Upper lobe of left lung (tissue), 4 donors: ENCODE data around the gene AHI1.

Experiments
- CTCF ChIP-seq, 6 experiments: fragments of 450-650 bp in 4 of 6; fragments of 200-600 bp in 2 of 6; sonication (generic) in 2 of 6; IDR thresholded peaks; one replicate each; pipeline ENCODE4 v1.5.1; 2016 to 2019; ENCODE audit warnings: antibody characterized with exemption in 6 of 6
- EP300 ChIP-seq, 4 donors: sonication (generic); formaldehyde crosslinking; IDR thresholded peaks; one replicate each; pipeline ENCODE4 v1.5.1; 2017; ENCODE audit warnings: antibody characterized with exemption in 4 of 4, control low read depth in 2 of 4
- POLR2A ChIP-seq, 4 donors: fragments of 450-650 bp; IDR thresholded peaks; one replicate each; pipeline ENCODE4 v1.5.1; 2016 to 2017; ENCODE audit warnings: antibody characterized with exemption in 4 of 4, mild to moderate bottlenecking in 2 of 4
- POLR2AphosphoS5 ChIP-seq, 2 donors: sonication (generic); formaldehyde crosslinking; IDR thresholded peaks; one replicate each; pipeline ENCODE4 v1.5.1; 2017; ENCODE audit warnings: antibody characterized with exemption in 2 of 2

GRCh38 chr6:135271626-135272025, 225.9 kb downstream of the AHI1 start:
- TF ChIP-seq CTCF (IDR thresholded peaks at IDR 0.05) (no peak), POLR2A (IDR thresholded peaks at IDR 0.05) (no peak), POLR2AphosphoS5 (IDR thresholded peaks at IDR 0.05) (no peak), EP300 (IDR thresholded peaks at IDR 0.05) (no peak)
